ENCODE measurements around the gene PROK2.

DNA sequence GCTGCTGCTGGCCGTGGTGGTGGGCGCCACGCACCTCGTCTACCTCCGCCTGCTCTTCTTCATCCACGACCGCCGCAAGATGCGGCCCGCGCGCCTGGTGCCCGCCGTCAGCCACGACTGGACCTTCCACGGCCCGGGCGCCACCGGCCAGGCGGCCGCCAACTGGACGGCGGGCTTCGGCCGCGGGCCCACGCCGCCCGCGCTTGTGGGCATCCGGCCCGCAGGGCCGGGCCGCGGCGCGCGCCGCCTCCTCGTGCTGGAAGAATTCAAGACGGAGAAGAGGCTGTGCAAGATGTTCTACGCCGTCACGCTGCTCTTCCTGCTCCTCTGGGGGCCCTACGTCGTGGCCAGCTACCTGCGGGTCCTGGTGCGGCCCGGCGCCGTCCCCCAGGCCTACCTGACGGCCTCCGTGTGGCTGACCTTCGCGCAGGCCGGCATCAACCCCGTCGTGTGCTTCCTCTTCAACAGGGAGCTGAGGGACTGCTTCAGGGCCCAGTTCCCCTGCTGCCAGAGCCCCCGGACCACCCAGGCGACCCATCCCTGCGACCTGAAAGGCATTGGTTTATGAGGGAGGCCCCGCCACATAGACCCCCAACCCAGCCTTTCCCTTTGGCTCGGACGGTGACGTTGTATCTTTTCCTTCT, 30.2 kb downstream of the PROK2 start:
- TF ChIP-seq, protein P1, sequence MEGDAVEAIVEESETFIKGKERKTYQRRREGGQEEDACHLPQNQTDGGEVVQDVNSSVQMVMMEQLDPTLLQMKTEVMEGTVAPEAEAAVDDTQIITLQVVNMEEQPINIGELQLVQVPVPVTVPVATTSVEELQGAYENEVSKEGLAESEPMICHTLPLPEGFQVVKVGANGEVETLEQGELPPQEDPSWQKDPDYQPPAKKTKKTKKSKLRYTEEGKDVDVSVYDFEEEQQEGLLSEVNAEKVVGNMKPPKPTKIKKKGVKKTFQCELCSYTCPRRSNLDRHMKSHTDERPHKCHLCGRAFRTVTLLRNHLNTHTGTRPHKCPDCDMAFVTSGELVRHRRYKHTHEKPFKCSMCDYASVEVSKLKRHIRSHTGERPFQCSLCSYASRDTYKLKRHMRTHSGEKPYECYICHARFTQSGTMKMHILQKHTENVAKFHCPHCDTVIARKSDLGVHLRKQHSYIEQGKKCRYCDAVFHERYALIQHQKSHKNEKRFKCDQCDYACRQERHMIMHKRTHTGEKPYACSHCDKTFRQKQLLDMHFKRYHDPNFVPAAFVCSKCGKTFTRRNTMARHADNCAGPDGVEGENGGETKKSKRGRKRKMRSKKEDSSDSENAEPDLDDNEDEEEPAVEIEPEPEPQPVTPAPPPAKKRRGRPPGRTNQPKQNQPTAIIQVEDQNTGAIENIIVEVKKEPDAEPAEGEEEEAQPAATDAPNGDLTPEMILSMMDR (conservative IDR thresholded peaks at IDR 0.05), result no peak
- TF ChIP-seq ZFX (IDR thresholded peaks at IDR 0.05), result no peak

Data from C4-2B (cell line).